Measurements from ENCODE around the gene RDH13. TPM values are rescaled to one million over a fixed set of nuclear protein-coding genes. Genes with fewer than 3 reads are reported as not detected.
"Not testable (repeated sequence)": the region's sequence is repeated elsewhere in the genome, so short reads cannot be mapped to it uniquely, and the experiment has no call there.

RDH13 gene
- total and polyA plus RNA-seq, 10 of the 15 experiments (the other 5 are each of a cell fraction or from before 2014, with no cell fraction given), result 1.3 to 11.6 (median 8.9) TPM

DNA sequence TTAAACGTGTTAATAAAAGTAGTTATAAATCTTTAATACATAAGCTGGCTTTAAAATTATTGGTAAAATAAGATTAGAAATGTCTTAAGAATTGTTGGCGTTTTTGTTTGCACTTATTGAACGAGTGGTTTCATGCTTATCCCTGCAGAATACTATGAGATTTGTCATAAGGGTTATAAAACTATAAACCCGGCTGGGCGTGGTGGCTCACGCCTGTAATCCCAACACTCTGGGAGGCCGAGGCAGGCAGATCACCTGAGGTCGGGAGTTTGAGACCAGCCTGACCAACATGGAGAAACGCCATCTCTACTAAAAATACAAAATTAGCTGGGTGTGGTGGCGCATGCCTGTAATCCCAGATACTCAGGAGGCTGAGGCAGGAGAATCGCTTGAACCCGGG is 22.3 kb downstream of the RDH13 start:
- peaks cover 0 to 14% of the 10 kb centered on the region in 2 experiments; a peak in 3 of 4 replicates for H3K36me3 ChIP-seq (ENCODE audit: control insufficient read depth in 2 of 2, insufficient read depth in 2 of 2, low read length in 1 of 2)
- H3K27me3 ChIP-seq (replicated peaks in 1 of 2; ENCODE audit: control insufficient read depth in 2 of 2, insufficient read depth in 2 of 2, low read length in 1 of 2); H3K9ac ChIP-seq (ENCODE audit: control insufficient read depth, insufficient read depth, low read length); POLR2A ChIA-PET; H2AFZ ChIP-seq (ENCODE audit: control insufficient read depth, low read depth, low read length); H3K4me3 ChIP-seq; H3K4me2 ChIP-seq (ENCODE audit: control insufficient read depth, insufficient read depth); FAIRE-seq; H3K4me1 ChIP-seq (ENCODE audit: control insufficient read depth, insufficient read depth, low read length); CTCF ChIA-PET; in situ Hi-C loops (cut with MboI); ATAC-seq; SMC1A ChIA-PET (ENCODE audit: uncharacterized antibody, unreplicated experiment); intact Hi-C loops (cut with micrococcal nuclease; ENCODE audit: unreplicated experiment); BruUV-seq (replicated peaks); H4K20me1 ChIP-seq (ENCODE audit: control insufficient read depth, insufficient read depth); DNase-seq (ENCODE audit: low read depth, low spot score); H3K27ac ChIP-seq (ENCODE audit: control insufficient read depth, insufficient read depth); H3K9me3 ChIP-seq (replicated peaks; ENCODE audit: control insufficient read depth, insufficient read depth, low read length); RAD21 ChIA-PET (ENCODE audit: unreplicated experiment); H3K79me2 ChIP-seq (ENCODE audit: control insufficient read depth, insufficient read depth, low read length): not testable (repeated sequence)
- WGBS (ENCODE audit: insufficient coverage, insufficient replicate concordance, low lambda C conversion rate, missing lambda C conversion rate), result 92% methylated on average over 12 of the region's 12 CpGs

DNA sequence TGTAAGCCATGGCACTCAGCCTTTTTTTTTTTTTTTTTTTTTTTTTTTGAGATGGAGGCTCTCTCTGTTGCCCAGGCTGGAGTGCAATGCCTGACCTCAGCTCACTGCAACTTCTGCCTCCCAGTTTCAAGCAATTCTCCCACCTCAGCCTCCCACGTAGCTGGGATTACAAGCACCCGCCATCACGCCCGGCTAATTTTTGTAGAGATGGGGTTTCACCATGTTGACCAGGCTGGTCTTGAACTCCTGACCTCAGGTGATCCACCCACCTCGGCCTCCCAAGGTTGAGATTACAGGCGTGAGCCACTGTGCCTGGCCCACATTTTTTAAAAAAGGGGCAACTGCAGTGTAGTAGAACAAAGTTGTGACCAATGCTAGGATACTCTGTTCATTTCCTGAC is 25.3 kb downstream of the RDH13 start:
- H3K79me2 ChIP-seq (ENCODE audit: control insufficient read depth, insufficient read depth, low read length); H3K27me3 ChIP-seq (replicated peaks in 1 of 2; ENCODE audit: control insufficient read depth in 2 of 2, insufficient read depth in 2 of 2, low read length in 1 of 2); in situ Hi-C loops (cut with MboI); H3K4me3 ChIP-seq; H4K20me1 ChIP-seq (ENCODE audit: control insufficient read depth, insufficient read depth); H3K4me1 ChIP-seq (ENCODE audit: control insufficient read depth, insufficient read depth, low read length); ATAC-seq; H3K36me3 ChIP-seq (ENCODE audit: control insufficient read depth in 2 of 2, insufficient read depth in 2 of 2, low read length in 1 of 2); POLR2A ChIA-PET; DNase-seq (ENCODE audit: low read depth, low spot score); intact Hi-C loops (cut with micrococcal nuclease; ENCODE audit: unreplicated experiment); H3K9ac ChIP-seq (ENCODE audit: control insufficient read depth, insufficient read depth, low read length); FAIRE-seq; SMC1A ChIA-PET (ENCODE audit: uncharacterized antibody, unreplicated experiment); H2AFZ ChIP-seq (ENCODE audit: control insufficient read depth, low read depth, low read length); H3K9me3 ChIP-seq (replicated peaks; ENCODE audit: control insufficient read depth, insufficient read depth, low read length); H3K27ac ChIP-seq (ENCODE audit: control insufficient read depth, insufficient read depth); CTCF ChIA-PET; BruUV-seq (replicated peaks); H3K4me2 ChIP-seq (ENCODE audit: control insufficient read depth, insufficient read depth); RAD21 ChIA-PET (ENCODE audit: unreplicated experiment): not testable (repeated sequence)
- WGBS (ENCODE audit: insufficient coverage, insufficient replicate concordance, low lambda C conversion rate, missing lambda C conversion rate), result 82% methylated on average over 6 of the region's 6 CpGs

DNA sequence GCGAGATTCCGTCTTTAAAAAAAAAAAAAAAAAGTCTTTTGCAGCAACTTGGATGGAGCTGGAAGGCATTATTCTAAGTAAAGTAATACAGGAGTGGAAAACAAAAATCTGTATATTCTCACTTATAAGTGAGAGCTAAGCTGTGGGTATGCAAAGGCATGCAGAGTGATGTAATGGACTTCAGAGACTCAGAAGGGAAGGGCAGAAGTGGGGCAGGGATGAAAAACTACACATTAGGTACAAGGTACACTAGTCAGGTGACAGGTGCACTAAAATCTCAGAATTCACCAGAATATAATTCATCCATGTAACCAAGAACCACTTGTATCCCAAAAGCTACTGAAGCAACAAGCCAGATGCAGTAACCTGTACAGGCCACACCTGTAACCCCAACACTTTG is 26.9 kb downstream of the RDH13 start:
- Histone ChIP-seq H3K4me2 (ENCODE audit: control insufficient read depth, insufficient read depth) (no peak overlapping the region), H2AFZ (ENCODE audit: control insufficient read depth, low read depth, low read length) (no peak overlapping the region), H3K27me3 (replicated peaks in 1 of 2; ENCODE audit: control insufficient read depth in 2 of 2, insufficient read depth in 2 of 2, low read length in 1 of 2) (no peaks in the 10 kb centered on the region), H3K4me1 (ENCODE audit: control insufficient read depth, insufficient read depth, low read length) (no peaks in the 10 kb centered on the region), H3K79me2 (ENCODE audit: control insufficient read depth, insufficient read depth, low read length) (no peaks in the 10 kb centered on the region), H3K36me3 (ENCODE audit: control insufficient read depth in 2 of 2, insufficient read depth in 2 of 2, low read length in 1 of 2) (no peaks in the 10 kb centered on the region), H3K27ac (ENCODE audit: control insufficient read depth, insufficient read depth) (no peak overlapping the region), H3K9me3 (replicated peaks; ENCODE audit: control insufficient read depth, insufficient read depth, low read length) (no peaks in the 10 kb centered on the region), H4K20me1 (ENCODE audit: control insufficient read depth, insufficient read depth) (no peaks in the 10 kb centered on the region), H3K9ac (ENCODE audit: control insufficient read depth, insufficient read depth, low read length) (no peak overlapping the region), H3K4me3 (no peak overlapping the region)
- BruUV-seq (replicated peaks), result no TSS peak
- no peak for DNase-seq (ENCODE audit: low read depth, low spot score)
- in situ Hi-C loops (cut with MboI), result no loop called here
- FAIRE-seq, result no peak
- no peak for ATAC-seq
- 60% methylated on average over 2 of the region's 2 CpGs for WGBS (ENCODE audit: insufficient coverage, insufficient replicate concordance, low lambda C conversion rate, missing lambda C conversion rate)
- intact Hi-C loops (cut with micrococcal nuclease; ENCODE audit: unreplicated experiment), result no loop called here
- CTCF ChIA-PET, result no interaction called here
- POLR2A ChIA-PET, result no interaction called here
- SMC1A ChIA-PET (ENCODE audit: uncharacterized antibody, unreplicated experiment), result no interaction called here
- RAD21 ChIA-PET (ENCODE audit: unreplicated experiment), result no interaction called here
- TF ChIP-seq, protein P1, sequence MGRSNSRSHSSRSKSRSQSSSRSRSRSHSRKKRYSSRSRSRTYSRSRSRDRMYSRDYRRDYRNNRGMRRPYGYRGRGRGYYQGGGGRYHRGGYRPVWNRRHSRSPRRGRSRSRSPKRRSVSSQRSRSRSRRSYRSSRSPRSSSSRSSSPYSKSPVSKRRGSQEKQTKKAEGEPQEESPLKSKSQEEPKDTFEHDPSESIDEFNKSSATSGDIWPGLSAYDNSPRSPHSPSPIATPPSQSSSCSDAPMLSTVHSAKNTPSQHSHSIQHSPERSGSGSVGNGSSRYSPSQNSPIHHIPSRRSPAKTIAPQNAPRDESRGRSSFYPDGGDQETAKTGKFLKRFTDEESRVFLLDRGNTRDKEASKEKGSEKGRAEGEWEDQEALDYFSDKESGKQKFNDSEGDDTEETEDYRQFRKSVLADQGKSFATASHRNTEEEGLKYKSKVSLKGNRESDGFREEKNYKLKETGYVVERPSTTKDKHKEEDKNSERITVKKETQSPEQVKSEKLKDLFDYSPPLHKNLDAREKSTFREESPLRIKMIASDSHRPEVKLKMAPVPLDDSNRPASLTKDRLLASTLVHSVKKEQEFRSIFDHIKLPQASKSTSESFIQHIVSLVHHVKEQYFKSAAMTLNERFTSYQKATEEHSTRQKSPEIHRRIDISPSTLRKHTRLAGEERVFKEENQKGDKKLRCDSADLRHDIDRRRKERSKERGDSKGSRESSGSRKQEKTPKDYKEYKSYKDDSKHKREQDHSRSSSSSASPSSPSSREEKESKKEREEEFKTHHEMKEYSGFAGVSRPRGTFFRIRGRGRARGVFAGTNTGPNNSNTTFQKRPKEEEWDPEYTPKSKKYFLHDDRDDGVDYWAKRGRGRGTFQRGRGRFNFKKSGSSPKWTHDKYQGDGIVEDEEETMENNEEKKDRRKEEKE (IDR thresholded peaks at IDR 0.05), result no peak
- no peak for TF ChIP-seq YY1 (IDR thresholded peaks at IDR 0.05; ENCODE audit: low read depth, low read length)

Data from GM12878 (cell line).